Right renal cortex interstitium (tissue), 3 donors: ENCODE results near the gene CDHR1. TPM values are rescaled to one million over a fixed set of nuclear protein-coding genes. Genes with fewer than 3 reads are reported as not detected.
"Not testable (repeated sequence)": the region's sequence is repeated elsewhere in the genome, so short reads cannot be mapped to it uniquely, and the experiment has no call there.

Experiments used
- DNase-seq, 3 donors: peaks; one replicate each; pipeline ENCODE4 v3.0.0-alpha.2; 2013; ENCODE audit warnings: low read depth in 3 of 3, low spot score in 2 of 3
- polyA plus RNA-seq, 3 donors: library from polyadenylated mRNA; unstranded; fragments of 120-200 nt; gene quantifications; one replicate each; pipeline ENCODE4 v1.2.1, GENCODE V29; 2013; ENCODE audit not compliant: insufficient read length in 3 of 3

The CDHR1 gene
- polyA plus RNA-seq = under 1 TPM; 0.53 to 0.72 (median 0.54) TPM

GRCh38 chr10:84194424-84195043 lies at the start of gene CDHR1:
Gene CDHR1, plus strand, starts transcription at chr10:84194537. Its CDS starts 224 bp downstream, at chr10:84194761.
- no peak for DNase-seq

- DNase-seq = no peak
Observed at GRCh38 chr10:84147347-84147746, 47.0 kb upstream of the CDHR1 start.

GRCh38 chr10:84148006-84148597 lies 46.2 kb upstream of the CDHR1 start:
- not testable (repeated sequence) for DNase-seq

GRCh38 chr10:84149854-84150253 lies 44.5 kb upstream of the CDHR1 start:
- no peak for DNase-seq

- DNase-seq = no peak
Observed at GRCh38 chr10:84152769-84153168, 41.6 kb upstream of the CDHR1 start.

- no peak for DNase-seq
Observed at GRCh38 chr10:84155521-84155920, 38.8 kb upstream of the CDHR1 start.

GRCh38 chr10:84156009-84156408 lies 38.3 kb upstream of the CDHR1 start:
- no peak for DNase-seq

GRCh38 chr10:84156768-84157167 lies 37.6 kb upstream of the CDHR1 start:
- no peak for DNase-seq

- DNase-seq = no peak
Observed at GRCh38 chr10:84158061-84158460, 36.3 kb upstream of the CDHR1 start.

- DNase-seq = no peak
Observed at GRCh38 chr10:84158550-84158949, 35.8 kb upstream of the CDHR1 start.

GRCh38 chr10:84159076-84159685 lies 35.2 kb upstream of the CDHR1 start:
- DNase-seq = no peak

GRCh38 chr10:84160663-84161362 lies 33.5 kb upstream of the CDHR1 start:
- DNase-seq = no peak

- no peak for DNase-seq
Observed at GRCh38 chr10:84163996-84164395, 30.3 kb upstream of the CDHR1 start.

- no peak for DNase-seq
Observed at GRCh38 chr10:84164442-84164841, 29.9 kb upstream of the CDHR1 start.

- no peak for DNase-seq
Observed at GRCh38 chr10:84166620-84167288, 27.6 kb upstream of the CDHR1 start.

- DNase-seq = not testable (repeated sequence)
Observed at GRCh38 chr10:84167289-84167653, 27.1 kb upstream of the CDHR1 start.

GRCh38 chr10:84168382-84168781 lies 26.0 kb upstream of the CDHR1 start:
- not testable (repeated sequence) for DNase-seq

GRCh38 chr10:84171237-84171636 lies 23.1 kb upstream of the CDHR1 start:
- DNase-seq = not testable (repeated sequence)

GRCh38 chr10:84171700-84172466 lies 22.5 kb upstream of the CDHR1 start:
- DNase-seq = not testable (repeated sequence)
